CD4-positive, alpha-beta T cell treated with Interferon alpha-2 for 1 hour (primary cell): ENCODE results near the gene TMEM144.
A peak's percentile ranks its signal among the peaks of the same experiment; 100 is the strongest.
"Not testable (repeated sequence)": the region's sequence is repeated elsewhere in the genome, so short reads cannot be mapped to it uniquely, and the experiment has no call there.

Experiments used
- DNase-seq, 2 donors: peaks; one replicate each; pipeline ENCODE4 v3.0.0-alpha.2; 2020 to 2022

TMEM144 gene

DNA sequence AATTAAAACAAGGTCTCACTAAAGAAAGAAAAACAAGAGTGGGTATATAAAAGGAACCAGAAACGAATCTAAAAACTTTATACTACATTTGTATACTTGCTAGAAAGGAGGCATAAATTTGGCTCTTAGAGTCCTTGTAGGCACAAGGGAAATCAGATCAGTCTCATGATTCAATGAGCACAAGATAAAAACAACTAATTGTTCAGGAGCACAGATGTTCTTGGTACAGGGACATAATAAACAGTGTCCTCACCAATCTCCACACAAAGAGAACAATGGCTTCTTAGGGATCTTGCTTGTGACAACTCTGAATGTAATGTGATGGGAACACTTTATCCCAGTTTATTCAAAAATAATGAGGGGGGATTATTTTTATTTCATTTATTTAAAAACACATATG is 28.3 kb downstream of the TMEM144 start:
- no peak for DNase-seq

DNA sequence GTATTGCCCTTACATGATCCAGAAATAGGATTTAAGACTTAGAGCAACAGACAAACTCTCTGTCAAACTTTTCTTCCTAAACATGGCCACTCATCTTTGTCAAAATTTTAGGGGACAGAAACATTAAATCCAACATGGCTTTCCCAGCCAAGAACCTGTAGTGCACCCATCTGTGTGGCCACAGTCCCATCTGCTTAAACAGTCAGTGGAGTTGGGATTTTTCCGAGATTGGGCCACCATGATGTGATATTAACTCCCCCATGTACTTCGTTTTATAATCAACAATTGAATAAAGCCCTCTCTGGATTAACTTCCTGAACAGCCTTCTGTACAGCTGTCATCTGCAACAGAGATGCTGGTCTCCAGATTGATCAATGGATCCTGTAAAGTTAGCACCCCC is 28.9 kb downstream of the TMEM144 start:
- DNase-seq: no peak

DNA sequence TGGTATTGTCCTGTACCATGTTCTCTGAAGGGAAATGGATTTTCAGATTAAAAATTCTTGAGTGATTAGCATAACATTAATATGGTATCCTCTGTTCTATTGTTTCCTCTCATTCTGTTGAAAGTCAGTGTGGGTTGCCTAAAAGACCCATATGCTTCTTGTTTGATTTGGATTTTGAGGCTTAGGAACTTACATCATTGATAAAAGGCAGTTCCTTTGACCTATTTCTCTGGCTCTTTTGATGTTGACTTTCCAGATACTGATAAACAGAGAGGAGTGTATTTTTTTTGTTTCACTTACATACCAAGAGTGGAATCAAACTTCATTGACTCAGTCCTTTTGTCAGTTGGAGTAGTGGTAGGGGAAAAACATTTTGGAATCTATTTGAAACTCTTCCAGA is 32.8 kb downstream of the TMEM144 start:
- DNase-seq: no peak

DNA sequence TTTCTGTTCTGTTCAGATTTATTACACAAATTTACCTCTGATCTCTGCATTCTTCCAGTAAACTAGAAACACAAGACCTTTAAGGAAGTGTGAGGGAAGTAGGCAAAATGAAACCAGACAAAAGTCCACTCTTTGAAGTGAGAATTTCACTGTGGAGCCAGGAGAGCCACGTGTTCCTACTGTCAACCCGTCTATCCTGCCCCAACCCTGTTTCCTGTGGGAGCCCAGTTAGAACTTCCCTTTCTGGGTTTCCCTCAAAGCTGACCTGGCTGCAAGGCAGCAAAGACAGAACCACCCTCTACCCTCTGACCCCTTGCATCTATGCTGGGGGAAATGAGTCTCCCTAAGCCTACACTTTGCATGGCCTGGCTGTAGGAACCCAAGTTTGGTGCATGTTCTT is 40.0 kb downstream of the TMEM144 start:
- peak in 1 of 2 donors; percentile 1 for DNase-seq

DNA sequence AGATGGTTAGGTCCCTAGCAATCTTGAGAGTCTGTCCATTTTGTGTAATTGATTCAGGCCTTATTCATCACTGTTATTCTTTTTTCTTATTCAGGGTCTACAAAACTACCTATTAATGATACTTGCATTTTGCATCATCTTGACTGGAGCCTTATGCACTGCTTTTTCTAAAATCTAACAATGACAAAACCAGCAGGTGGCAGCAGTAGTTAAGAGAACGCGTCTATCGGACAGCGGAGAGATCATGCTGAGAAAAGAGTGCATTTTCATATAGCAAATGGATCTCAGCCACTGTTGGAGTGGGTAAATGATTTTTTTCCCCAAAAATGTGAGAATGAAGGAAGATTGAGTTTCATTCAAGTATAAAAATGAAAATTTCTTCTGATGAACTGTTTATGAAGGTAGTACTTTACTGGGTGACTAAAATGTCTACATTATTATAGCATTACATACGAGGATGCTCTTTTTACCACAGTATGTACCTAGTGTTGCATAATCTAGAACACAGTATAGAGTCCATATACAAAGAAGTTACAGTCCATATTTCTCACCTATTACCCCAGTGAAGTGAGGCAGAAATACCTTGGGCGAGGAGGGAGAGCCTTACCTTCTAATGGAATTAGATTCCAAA is 43.2 kb downstream of the TMEM144 start:
- peak; percentile 17 to 50 for DNase-seq

DNA sequence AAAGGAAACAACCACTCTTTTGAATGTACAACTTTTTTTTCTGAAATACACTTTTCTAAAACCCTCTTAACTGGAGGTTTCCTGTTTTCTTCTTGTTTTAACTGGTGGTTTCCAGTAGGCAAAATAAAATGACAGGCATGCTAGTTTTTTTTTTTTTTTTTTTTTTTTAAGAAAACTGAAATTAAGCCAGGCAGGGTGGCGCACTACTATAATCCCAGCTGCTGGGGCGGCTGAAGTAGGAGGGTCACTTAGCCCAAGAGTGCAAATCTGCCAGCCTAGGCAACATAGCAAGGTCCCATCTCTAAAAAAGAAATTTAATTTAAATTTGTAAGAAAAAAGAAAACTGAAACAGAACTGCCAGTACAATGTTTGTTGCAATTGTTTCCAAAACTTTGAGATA is 44.0 kb downstream of the TMEM144 start:
- no peak for DNase-seq

DNA sequence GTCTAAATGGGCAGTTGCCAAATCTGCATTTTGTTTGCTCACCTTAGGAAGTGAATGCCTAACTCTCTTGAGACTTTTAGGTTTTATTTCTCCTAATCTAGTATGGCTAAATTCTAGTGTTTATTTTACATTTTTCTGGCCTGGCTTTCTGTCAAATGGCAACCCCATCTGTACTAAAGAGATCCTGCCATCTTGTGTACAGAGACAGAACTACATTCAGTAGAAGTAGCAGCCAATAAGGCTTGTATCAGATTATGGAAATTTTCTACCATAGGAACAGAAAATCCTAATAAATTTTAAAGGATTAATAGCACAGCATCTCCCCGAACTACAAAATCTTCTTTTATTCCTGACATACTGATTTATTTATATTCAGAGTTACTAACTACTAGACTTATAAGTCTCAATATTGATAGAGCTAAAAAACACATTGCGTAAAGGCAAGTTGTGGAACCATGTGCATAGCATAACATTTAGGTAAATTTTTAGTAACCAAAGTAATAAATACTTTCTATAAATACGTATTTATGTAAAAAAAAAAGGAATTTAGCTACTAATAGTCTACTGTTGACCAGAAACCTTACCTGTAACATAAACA is 45.5 kb downstream of the TMEM144 start:
- peak in 1 of 2 donors; percentile 14 for DNase-seq

DNA sequence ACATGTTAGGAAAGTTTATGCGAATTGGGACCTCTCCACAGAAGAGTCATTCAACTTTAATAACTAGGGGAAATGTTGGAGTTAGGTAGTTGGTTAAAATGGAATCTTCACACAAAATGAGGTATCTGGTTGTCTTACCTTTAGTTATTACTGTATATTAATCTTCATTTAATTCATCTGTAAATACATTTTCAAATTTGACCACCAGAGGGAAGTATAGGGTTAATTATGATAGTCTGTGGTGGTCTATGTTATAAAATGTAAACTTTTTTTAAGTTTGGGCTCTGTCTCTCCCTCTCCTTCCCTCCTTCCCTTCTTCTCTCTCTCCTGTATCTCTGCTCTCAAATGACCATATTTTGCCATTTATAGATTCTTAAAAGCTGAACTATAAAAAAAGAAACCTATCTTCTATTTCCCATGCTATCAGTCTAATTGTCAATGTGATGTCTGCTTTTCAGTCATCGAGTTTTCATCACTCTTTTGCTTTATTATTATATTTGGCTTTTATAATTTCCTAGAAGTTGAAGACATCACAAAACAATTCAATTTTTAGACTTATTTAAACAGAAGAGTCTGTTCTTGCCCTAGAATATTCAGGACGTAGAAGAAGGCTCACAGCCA is 49.8 kb downstream of the TMEM144 start:
- no peak for DNase-seq

DNA sequence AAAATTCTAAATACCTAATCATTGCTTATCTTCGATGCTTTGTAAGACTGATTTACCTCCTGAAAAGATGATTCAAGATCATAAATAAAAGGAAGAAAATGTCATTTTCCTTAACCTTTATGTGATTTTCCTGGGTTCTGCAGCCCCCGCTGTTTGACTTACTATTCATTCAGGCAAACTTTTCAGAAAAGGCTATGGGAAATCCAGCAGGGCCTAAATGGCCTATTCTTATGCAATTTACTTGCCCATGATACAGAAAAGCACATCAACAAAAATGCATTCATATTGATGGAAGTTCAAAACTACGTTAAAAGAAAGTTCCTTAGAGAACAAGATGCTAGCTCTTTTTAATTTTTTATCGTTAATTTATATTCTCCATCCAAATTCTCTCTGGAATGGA is 51.2 kb downstream of the TMEM144 start:
- DNase-seq: no peak

DNA sequence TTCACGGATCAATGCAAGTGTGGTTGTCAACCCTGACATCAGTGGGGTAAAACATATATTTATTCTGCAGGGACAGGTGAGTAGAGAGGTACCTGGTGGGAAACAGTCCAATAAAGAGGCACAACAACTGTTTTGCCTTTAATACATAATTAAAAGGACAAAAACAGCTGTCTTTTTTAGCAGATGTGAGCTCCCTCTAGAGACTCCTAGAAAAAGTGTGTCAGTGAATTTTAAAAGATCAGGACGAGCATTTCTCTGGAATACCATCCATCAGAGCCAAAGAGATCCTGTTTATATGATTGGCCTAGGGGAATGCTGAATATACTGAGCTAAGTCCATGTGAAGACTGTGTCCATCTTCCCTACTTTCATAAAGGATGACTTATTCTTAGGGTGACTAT is 58.3 kb downstream of the TMEM144 start:
- no peak for DNase-seq

DNA sequence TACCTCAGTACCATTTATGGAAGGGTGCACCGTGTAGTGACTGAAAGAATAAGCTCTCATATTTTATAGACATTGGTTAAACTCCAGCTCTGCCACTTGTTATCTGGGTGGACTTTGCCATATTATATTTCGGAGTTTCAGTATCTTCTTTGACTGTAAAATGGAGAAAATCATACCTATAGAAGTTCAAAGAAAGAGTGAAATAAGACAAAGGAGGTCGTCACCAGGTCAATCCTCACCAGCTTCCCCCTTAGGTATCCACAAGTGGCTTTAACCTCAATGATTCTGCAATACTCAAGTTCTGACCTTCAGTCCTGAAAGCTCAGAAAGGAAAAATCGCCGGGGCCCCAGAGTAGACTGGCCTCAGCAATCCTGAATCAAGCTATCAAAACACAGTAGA is 64.3 kb downstream of the TMEM144 start:
- DNase-seq: no peak

DNA sequence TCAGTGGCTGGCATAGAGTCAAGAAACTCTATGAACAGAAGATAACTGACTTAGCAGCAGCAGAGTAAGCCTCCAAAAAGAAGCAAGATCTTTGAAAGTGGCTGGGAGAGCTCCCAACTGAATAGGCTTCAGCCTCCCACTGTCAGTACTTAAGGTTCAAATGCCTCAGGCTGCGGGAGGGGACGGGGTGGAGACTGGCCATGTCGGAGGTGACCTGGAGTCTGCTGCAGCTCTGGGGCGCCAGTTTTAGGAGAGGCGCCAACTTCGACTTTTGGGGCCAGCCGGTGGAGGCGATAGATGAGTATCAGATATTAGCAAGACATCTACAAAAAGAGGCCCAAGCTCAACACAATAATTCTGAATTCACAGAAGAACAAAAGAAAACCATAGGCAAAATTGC is 67.3 kb downstream of the TMEM144 start:
- no peak for DNase-seq

DNA sequence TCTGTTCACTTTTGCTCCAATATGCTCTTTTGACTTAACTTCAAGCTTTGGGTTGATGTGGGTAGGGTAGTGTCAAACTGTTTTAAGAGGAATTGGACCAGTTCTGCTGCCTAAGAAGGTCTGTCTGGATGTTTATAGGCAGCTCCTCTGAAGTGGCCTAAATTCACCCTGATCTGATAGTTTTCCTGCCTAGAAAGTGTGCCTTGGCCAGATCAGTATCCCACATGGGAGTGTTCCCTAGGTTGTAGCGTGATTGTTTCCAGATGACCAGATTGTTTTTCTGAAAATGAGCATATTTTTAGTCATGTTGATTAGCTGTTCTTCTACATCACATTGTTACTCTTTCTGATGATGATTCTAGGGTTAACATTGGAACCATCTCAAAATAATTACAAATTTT is 68.8 kb downstream of the TMEM144 start:
- DNase-seq: not testable (repeated sequence)

DNA sequence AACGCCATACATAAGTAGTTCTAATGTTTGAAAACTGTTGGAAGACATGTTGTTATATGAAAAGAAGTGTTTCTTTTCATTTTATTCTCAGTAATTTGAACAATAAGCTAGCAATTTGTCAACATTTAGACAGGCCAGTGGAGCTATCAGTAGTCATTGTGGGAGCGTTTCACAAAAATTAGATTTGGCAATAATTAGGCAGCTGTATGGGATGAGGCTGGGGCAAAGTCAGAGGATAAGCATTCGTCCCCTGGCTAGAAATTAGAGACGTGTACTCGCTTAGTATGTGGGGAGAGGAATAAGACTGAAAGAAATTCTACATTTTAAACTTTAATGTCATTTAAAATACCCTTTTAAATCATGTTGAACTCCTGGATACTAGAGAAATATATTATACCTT is 70.6 kb downstream of the TMEM144 start:
- no peak for DNase-seq

DNA sequence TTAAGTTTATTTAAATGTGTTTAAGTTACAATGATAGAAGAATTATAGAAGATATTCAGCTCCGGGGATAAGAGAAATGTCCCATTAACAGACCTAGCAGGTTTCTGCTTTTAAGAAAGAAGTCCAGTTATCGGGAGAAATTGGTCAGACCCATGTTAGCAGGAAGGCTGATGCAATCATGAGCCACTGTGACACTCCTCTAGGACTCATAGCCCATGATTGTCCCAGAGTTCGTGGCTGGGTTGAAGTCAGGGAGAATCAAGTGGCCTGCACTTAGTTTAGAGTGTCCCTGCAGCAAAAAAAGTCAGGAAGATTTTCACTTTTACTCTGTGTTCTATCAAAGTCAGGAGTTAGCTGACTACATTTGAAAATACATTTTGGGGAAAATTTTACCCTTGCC is 72.0 kb downstream of the TMEM144 start:
- DNase-seq: no peak

DNA sequence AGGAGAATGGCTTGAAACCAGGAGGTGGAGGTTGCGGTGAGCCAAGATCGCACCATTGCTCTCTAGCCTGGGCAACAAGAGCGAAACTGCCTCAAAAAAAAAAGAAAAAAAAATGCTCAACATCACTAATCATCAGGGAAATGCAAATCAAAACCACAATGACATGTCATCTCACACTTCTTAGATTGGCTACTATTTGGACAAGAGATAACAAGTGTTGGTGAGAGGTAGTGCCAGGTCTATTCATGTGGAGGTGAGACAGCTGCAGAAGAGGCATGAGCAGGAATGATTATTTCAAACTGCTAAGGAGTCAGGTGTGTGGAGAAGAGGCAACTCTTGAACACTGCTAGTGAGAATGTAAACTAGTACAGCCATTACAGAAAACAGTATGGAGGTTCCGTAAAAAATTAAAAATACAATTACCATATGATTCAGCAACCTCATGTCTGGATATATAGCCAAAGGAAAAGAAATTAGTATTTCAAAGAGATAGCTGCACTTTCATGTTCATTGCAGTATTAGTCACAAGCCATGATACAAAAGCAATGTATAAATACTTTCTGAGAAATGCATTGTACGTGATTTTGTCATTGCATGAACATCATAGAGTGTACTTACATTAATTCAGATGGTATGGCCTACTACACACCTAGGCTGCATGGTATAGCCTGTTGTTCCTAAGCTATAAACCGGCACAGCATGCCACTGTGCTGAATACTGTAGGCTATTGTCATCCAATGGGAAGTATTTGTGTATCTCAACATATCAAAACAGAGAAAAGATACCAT is 75.3 kb downstream of the TMEM144 start:
- DNase-seq: no peak

DNA sequence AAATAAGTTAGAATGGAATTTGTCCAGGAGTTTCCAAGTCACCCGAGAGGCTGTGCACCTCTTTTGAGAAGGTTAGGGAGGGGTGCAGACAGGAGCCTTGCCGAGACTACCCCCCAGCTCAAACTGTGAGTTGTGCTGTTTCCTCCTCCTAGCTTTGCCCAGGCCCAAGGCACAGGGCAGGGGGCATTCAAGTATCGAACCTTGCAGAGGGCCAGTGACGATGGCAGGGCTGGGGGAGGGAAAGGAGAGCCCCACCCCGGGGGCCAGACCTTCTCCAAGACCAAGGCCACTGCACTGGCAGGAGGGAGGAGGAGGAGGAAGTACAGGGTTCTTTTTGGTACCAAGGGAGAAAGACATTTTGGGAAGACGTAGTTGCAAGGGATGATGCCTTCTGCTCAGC is 80.6 kb downstream of the TMEM144 start:
- no peak for DNase-seq

DNA sequence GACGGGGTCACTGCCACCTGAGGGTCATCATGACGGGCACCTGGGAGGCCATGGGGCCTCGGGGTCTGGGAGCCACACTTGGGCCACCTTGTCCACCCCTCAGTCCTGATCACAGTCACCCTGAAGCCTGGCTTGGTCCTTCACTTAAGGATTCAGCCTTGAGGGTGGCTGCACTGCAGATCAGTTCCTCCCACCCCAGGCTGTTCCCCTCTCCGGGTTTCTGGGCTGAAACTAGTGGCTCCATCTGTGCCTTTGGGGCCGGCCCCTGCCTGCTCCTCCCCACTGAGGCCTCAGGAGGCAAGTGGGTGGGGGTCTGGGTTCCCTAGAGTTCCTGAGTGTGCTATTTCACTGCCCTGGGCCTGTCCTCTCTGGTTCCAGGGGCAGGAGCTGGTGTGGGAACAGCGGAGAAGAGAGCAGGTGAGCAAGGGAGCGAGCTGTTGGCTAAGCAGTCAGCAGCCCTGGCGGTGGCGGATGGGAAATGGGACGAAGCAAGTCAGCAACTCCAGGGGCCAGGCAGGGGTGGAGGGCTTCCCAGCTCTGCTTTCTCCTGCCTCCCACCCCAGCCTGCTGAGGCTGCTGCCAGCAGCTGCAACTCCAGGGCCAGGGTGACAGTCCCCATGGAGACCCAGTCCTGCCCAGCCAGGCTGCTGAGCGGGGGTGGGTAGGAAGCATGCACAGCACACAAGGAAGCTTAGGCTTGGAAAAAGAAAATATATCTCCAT is 81.2 kb downstream of the TMEM144 start:
- no peak for DNase-seq

DNA sequence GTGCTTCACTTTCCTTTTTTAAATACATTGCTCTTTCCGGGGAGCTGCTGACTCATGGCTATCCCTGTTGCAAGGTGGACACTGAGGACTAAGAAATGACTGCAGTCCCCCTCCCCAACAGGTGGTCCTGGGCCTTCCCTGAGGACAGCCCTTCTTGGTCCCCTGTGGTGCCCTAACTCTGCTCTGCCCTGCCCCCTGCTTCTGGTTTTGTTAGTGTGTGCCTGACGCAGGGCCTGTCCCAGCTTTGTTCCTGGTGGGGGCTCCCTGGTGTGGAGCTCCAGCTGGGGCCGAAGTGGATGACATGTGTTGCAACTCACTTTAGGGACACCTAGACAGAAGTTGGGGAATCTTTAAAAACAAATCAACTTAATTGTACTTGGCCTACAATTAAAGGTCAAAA is 81.9 kb downstream of the TMEM144 start:
- DNase-seq: no peak

DNA sequence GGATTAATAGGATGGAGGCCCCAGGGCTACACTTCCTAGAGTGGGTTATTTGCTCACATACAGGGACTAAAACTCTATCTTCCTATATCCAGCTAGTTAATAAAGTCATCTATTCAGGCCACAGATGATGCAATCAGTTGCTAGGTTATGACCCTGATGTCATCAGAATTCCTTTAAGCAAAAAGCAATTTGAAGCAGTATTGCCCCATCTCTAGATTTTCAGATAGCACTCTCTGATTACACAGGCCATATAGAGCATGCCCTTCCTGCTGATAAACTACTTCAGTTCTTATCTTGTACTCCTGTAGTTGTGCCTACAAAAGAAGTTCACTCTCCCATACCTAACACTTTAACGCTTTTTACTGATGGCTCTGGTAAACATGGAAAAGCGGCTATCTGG is 84.8 kb downstream of the TMEM144 start:
- DNase-seq: no peak

DNA sequence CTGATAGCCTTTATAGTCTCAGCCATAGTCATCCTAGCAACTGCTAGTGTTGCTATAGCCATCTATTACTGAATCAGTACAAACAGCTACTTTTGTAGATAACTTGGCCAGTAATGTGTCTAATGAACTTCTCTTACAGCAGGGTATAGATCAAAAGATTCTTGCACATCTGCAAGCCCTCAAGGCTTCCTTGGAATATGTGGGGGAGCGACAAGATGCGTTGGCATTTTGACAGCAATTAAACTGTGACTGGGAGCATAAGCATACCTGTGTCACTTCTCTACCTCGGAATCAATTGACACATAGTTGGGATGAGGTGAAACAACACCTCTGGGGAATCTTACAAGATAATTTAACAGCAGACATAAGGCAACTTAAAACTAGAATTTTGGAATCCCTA is 87.6 kb downstream of the TMEM144 start:
- no peak for DNase-seq

DNA sequence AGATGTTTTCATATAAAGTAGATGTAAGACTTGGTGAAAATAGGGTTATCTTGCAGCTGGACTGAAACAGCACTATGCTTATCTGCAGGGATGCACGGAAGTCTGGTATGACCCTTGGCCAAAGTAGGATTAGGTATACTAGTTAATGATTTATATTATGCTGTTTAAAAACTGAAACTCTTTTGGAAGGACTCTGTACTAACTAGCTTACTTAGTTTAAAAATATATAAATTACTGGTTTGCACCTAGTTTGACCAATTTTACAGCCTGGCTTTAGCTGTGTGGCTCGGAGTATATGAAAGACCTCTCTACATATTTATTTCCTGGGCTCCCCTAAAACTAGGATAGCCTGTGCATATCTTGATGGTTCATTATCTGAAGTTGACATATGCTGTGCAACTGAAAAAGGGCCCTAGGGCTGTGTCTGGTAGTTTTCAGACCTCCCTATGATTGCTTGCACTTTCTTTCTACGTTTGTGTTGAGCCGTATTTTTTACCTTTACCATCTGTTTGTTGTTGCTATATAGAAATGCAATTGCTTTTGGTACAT is 89.2 kb downstream of the TMEM144 start:
- no peak for DNase-seq

DNA sequence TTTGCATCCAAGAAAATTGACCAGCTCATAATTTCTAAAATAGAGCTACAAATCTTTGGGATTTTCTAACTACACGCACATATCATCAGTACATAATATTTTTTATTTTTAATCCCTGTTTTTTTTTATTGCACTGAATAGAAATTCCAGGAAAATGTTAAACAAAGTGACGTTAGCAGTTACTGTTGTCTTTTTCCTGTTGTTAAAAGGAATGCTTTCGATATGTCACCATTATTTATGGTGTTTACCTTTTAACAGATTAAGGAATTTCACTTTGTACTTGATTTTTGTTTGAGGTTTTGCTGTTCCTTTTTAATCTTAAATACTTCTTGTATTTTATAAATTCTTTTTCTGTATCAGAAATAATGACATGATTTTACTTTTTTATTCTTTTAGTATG is 89.7 kb downstream of the TMEM144 start:
- no peak for DNase-seq
